Panc1 (cell line): ENCODE results near the gene SPTBN1.

Experiments
- CTCF ChIP-seq: fragments of 450-650 bp; IDR thresholded peaks from 2 replicates; pipeline ENCODE4 v1.5.1; 2017; ENCODE audit warnings: mild to moderate bottlenecking
- POLR2AphosphoS5 ChIP-seq: IDR thresholded peaks from 2 replicates; pipeline ENCODE4 v1.6.1; 2012; ENCODE audit warnings: mild to moderate bottlenecking, low read depth, low read length, moderate library complexity
- TCF7L2 ChIP-seq: IDR thresholded peaks from 2 replicates; pipeline ENCODE4 v1.6.1; 2011; ENCODE audit warnings: mild to moderate bottlenecking, low read depth, low read length, inconsistent platforms
- TF ChIP-seq, protein P1 (sequence below), 2 experiments: IDR thresholded peaks; 2 replicates each; pipeline ENCODE4 v1.6.1; 2011 to 2012; ENCODE audit warnings: low read depth in 2 of 2, control low read depth in 1 of 2, low read length in 1 of 2, mild to moderate bottlenecking in 1 of 2, moderate library complexity in 1 of 2; ENCODE audit not compliant: insufficient read depth in 1 of 2

- TF ChIP-seq CTCF = no peak
- TF ChIP-seq, protein P1, sequence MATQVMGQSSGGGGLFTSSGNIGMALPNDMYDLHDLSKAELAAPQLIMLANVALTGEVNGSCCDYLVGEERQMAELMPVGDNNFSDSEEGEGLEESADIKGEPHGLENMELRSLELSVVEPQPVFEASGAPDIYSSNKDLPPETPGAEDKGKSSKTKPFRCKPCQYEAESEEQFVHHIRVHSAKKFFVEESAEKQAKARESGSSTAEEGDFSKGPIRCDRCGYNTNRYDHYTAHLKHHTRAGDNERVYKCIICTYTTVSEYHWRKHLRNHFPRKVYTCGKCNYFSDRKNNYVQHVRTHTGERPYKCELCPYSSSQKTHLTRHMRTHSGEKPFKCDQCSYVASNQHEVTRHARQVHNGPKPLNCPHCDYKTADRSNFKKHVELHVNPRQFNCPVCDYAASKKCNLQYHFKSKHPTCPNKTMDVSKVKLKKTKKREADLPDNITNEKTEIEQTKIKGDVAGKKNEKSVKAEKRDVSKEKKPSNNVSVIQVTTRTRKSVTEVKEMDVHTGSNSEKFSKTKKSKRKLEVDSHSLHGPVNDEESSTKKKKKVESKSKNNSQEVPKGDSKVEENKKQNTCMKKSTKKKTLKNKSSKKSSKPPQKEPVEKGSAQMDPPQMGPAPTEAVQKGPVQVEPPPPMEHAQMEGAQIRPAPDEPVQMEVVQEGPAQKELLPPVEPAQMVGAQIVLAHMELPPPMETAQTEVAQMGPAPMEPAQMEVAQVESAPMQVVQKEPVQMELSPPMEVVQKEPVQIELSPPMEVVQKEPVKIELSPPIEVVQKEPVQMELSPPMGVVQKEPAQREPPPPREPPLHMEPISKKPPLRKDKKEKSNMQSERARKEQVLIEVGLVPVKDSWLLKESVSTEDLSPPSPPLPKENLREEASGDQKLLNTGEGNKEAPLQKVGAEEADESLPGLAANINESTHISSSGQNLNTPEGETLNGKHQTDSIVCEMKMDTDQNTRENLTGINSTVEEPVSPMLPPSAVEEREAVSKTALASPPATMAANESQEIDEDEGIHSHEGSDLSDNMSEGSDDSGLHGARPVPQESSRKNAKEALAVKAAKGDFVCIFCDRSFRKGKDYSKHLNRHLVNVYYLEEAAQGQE (IDR thresholded peaks at IDR 0.05; ENCODE audit: insufficient read depth in 1 of 2, low read depth in 2 of 2, low read length in 1 of 2) = no peak
- TF ChIP-seq POLR2AphosphoS5 = no peak
- no peak for TF ChIP-seq TCF7L2
Observed at GRCh38 chr2:54626884-54627283, 170.8 kb downstream of the SPTBN1 start.
